Measurements from ENCODE around the gene MIF.

The MIF gene

DNA sequence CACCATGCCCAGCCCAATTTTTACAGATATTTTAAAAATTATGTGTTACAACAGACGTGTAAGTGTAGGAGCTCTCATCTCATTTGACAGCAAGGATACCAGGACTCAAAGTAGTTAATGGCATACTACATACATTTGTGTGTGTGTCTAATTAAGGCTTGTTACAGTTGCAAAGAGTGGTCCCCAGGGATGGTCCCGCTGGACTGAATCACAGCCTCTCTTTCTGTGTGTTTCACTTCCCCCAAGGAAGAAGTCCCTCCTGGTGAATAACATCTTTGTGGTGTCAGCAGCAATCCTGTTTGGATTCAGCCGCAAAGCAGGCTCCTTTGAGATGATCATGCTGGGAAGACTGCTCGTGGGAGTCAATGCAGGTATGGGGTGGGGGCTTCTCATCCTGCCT is 19.3 kb upstream of the MIF start:
- H3K4me3 ChIP-seq (ENCODE audit: low read depth, low read length), result no peak overlapping the region
- no peak for DNase-seq (ENCODE audit: low read depth)

DNA sequence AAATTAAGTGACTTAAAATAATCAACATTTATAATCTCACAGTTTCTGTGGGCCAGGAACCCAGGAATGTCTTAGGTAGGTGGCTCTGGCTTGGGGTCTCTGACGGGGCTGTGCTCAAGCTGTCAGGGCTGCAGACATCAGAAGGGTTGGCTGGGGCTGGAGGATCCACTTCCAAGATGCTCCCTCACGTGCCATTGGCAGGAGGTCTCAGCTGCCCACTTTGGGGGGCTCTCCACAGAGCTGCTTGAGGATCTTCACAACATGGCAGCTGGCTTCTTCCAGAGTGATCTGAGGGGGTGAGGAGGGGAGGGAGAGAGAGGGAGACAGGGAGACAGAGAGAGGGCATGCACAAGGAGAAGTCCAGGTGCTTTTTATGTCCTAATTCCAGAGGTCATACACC is 18.4 kb upstream of the MIF start:
- no peak overlapping the region for H3K4me3 ChIP-seq (ENCODE audit: low read depth, low read length)

DNA sequence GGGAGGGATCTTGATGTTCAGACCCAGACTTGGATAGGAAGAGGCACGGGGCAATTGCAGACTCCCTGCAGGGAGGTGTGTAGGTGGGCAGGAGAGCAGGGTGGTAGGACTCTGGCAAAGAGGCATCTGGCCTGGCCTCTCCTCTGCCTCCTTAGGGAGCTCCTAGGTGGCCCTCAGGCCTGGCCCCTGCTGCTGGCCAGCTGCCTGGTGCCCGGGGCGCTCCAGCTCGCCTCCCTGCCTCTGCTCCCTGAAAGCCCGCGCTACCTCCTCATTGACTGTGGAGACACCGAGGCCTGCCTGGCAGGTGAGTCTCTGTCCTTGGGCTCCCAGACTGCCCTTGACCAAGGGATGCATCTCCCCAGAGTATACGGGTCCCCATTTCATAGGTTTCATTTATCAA is 16.6 kb upstream of the MIF start:
- DNase-seq (ENCODE audit: low read depth), result no peak
- no peak overlapping the region for H3K4me3 ChIP-seq (ENCODE audit: low read depth, low read length)

More for the DNA sequence above, 18.4 kb upstream of the MIF start:
- no peak for DNase-seq (ENCODE audit: low read depth)

DNA sequence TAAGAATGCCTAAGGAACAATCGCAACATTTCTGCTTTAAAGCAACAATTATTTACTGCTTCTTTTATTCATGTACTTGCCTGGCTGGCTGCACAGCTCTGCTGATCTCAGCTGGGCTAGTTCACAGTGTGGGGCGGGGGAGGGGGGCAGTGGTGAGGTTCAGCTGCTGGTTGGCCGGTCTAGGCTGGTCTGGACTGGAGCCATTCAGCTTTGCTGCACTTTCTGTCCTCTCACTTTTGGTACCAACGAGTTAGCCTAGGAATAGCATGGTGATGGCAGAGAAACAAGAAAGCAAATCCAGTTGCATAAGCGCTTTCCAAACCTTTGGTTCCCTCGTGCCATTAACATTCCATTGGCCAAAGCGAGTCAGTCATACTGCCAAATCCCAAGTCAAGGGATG is 16.0 kb upstream of the MIF start:
- no peak overlapping the region for H3K4me3 ChIP-seq (ENCODE audit: low read depth, low read length)
- no peak for DNase-seq (ENCODE audit: low read depth)

DNA sequence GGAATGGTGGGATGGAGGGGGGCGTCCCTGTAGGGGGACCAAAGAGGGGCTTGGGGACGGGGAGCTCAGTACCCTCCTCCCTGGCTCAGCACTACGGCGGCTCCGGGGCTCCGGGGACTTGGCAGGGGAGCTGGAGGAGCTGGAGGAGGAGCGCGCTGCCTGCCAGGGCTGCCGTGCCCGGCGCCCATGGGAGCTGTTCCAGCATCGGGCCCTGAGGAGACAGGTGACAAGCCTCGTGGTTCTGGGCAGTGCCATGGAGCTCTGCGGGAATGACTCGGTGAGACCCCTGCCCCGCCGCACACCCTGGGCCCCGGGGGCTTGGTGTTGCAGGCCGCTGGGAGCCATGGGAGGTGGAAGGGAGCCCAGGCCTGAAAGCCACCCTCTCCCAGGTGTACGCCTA is 11.8 kb upstream of the MIF start:
- DNase-seq (ENCODE audit: low read depth), result no peak
- no peak overlapping the region for H3K4me3 ChIP-seq (ENCODE audit: low read depth, low read length)

DNA sequence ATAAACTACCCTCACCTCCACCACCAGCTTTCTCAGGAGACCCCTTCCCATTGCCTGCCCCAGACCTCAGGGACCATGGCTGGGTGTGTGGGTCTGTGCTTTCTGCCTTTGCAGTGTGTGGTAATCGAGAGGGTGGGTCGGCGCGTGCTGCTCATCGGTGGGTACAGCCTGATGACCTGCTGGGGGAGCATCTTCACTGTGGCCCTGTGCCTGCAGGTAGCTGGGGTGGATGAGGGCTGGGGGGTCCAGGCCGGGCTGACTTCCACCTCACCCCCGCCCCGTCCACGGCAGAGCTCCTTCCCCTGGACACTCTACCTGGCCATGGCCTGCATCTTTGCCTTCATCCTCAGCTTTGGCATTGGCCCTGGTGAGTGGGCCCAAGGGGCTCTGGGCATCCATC is 10.5 kb upstream of the MIF start:
- H3K4me3 ChIP-seq (ENCODE audit: low read depth, low read length), result no peak overlapping the region
- DNase-seq (ENCODE audit: low read depth), result no peak

DNA sequence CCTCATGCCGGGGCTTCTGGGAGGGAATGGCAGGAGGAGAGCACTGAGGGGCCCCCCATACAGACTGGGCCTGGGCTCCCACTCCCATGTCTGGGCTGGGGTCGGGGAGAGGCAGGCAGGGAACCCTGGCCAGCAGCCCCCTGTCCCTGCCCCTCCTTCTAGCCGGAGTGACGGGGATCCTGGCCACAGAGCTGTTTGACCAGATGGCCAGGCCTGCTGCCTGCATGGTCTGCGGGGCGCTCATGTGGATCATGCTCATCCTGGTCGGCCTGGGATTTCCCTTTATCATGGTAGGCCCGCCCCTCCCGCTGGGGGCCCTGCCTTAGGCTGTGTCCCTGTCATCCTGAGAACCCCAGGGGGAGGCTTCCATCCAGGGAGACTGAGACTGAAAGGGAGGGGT is 10.0 kb upstream of the MIF start:
- no peak for DNase-seq (ENCODE audit: low read depth)
- H3K4me3 ChIP-seq (ENCODE audit: low read depth, low read length), result no peak overlapping the region

DNA sequence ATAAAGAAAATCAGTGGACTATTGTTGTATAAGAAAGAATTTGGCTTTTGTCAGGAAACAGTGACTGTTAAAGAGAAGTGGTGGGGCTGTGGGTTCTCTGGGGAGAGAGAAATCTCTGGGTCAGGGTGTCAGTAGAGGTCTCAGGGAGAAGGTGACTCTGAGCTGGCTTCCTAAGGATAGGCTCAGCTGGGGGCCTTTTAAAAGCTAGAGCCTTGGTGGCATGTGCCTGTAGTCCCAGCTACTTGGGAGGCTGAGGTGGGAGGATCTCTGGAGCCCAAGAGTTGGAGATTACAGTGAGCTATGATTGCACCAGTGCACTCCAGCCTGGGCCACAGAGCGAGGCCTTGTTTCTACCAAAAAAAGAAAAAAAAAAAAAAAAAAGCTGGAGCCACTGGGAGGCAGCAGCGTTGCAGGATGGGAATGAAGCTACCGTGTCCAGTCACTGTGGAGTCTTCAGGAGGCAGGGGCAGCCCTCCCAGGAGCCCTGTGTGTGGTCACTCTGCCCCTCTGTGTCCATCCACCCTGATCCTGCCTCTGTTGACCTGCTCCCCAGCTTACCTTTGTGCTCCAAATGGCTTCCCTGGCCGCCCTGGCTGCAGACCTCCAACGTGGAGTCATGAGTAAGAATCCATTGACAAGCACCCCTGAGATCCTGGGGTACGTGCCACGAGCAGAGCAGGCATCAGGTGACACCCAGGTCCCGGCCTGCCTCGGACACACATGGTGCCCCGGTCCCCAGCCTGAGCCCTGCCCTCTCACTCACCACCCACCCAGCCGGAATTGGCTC is 5.4 kb upstream of the MIF start:
- DNase-seq (ENCODE audit: low read depth), result no peak
- no peak overlapping the region for H3K4me3 ChIP-seq (ENCODE audit: low read depth, low read length)

DNA sequence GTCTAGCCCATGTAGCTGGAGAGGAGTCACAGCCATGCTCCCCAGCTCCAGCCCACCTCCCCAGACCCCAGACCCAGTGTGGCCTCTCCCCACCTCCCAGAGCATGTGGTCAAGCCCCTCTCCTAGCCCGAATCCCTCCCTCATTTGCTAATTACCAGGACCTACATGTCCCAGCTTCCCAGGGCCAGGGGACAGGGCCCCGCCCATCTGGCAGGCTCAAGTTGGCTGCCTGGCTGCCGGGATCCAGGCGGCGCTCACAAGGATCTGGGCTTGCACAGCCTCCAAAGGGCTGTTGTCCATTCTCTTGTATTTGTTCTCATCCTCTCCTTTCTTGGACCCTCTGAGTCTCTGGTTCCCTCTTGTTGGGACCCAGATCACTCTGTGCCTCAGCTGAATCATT is 4.6 kb upstream of the MIF start:
- no peak for DNase-seq (ENCODE audit: low read depth)

DNA sequence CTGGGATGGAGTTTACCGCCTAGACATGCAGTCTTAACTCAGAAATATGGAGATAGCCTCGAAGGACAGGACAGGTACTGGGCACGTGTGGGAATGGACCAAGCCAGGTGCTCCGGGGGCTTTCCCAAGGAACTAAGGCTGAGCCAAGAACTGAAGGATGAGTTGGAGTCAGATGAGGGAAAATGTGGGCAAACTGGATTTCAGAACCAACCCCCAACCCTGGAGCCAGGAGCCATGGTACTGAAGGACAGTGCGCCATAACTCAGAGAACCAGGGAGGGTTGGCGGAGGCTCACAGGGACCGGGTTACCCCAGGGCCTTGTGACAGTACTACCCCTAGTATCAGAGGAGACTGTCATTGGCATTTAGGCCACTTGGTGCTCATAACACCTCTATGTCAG is 2.5 kb upstream of the MIF start:
- H3K4me3 ChIP-seq (ENCODE audit: low read depth, low read length), result no peak overlapping the region
- no peak for DNase-seq (ENCODE audit: low read depth)

More for the DNA sequence above, 4.6 kb upstream of the MIF start:
- H3K4me3 ChIP-seq (ENCODE audit: low read depth, low read length), result no peak overlapping the region

DNA sequence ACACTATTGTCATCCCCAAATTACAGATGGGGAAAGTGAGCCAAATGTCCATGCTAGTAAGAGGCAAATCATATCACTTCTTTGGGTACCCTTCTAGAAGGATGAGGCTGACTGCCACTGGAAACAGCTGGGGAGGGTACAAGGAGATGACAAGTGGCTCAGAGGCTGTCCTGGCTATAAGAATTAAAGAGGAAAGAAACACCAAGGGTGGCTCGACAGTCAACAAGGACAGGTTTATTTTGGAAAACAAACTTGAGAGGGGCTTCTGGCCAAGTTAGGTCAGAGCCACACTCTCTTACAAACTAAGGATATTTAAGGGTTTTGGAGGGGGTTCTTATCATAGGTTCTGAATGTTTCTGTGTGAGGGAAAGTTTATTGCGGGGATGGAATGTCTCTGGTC is 2.1 kb upstream of the MIF start:
- DNase-seq (ENCODE audit: low read depth), result no peak
- no peak overlapping the region for H3K4me3 ChIP-seq (ENCODE audit: low read depth, low read length)

DNA sequence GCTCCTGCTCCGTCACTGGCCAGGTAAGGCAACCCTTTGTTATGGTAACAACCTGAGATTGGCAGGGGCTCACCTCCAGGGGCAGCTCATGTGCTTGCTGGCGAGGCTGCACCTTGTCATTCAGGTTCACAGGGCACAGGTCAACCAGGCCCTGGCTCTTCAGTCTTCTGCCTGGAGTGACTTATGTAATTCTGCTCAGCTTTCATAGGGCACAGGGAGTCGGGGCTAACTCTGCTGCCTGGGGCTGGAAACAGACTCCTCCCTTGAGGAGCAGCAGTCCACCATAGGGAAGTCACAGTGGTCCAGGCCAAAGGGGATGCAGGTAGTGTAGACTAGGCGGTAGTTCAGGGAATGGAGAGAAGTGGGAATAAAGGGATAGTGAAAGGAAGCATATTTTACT is 1.5 kb upstream of the MIF start:
- H3K4me3 ChIP-seq (ENCODE audit: low read depth, low read length), result no peak overlapping the region
- no peak for DNase-seq (ENCODE audit: low read depth)

DNA sequence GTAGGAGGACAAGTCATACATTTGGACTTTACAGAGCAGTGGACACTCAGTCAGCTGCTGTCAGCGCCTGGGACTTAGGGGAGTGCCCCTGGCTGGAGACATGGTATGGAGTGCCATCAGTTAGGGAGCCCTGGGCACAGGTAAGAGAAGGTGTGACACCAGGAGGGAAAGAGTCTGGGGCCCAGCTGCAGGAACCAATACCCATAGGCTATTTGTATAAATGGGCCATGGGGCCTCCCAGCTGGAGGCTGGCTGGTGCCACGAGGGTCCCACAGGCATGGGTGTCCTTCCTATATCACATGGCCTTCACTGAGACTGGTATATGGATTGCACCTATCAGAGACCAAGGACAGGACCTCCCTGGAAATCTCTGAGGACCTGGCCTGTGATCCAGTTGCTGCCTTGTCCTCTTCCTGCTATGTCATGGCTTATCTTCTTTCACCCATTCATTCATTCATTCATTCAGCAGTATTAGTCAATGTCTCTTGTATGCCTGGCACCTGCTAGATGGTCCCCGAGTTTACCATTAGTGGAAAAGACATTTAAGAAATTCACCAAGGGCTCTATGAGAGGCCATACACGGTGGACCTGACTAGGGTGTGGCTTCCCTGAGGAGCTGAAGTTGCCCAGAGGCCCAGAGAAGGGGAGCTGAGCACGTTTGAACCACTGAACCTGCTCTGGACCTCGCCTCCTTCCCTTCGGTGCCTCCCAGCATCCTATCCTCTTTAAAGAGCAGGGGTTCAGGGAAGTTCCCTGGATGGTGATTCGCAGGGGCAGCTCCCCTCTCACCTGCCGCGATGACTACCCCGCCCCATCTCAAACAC is 850 bp upstream of the MIF start:
- H3K4me3 ChIP-seq (ENCODE audit: low read depth, low read length), result peak overlapping the region; percentile 75

DNA sequence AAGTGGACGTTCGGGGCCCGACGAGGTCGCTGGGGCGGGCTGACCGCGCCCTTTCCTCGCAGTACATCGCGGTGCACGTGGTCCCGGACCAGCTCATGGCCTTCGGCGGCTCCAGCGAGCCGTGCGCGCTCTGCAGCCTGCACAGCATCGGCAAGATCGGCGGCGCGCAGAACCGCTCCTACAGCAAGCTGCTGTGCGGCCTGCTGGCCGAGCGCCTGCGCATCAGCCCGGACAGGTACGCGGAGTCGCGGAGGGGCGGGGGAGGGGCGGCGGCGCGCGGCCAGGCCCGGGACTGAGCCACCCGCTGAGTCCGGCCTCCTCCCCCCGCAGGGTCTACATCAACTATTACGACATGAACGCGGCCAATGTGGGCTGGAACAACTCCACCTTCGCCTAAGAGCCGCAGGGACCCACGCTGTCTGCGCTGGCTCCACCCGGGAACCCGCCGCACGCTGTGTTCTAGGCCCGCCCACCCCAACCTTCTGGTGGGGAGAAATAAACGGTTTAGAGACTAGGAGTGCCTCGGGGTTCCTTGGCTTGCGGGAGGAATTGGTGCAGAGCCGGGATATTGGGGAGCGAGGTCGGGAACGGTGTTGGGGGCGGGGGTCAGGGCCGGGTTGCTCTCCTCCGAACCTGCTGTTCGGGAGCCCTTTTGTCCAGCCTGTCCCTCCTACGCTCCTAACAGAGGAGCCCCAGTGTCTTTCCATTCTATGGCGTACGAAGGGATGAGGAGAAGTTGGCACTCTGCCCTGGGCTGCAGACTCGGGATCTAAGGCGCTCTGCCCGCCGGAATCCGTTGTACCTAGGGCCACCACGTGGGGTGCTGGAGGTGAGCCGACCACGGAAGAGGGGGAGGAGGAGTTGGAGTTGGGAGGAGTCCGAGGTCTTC is 771 bp downstream of the MIF start:
- H3K4me3 ChIP-seq (ENCODE audit: low read depth, low read length), result peak overlapping the region; percentile 75
- peak; percentile 66 for DNase-seq (ENCODE audit: low read depth)

More for the DNA sequence above, 850 bp upstream of the MIF start:
- DNase-seq (ENCODE audit: low read depth), result no peak

DNA sequence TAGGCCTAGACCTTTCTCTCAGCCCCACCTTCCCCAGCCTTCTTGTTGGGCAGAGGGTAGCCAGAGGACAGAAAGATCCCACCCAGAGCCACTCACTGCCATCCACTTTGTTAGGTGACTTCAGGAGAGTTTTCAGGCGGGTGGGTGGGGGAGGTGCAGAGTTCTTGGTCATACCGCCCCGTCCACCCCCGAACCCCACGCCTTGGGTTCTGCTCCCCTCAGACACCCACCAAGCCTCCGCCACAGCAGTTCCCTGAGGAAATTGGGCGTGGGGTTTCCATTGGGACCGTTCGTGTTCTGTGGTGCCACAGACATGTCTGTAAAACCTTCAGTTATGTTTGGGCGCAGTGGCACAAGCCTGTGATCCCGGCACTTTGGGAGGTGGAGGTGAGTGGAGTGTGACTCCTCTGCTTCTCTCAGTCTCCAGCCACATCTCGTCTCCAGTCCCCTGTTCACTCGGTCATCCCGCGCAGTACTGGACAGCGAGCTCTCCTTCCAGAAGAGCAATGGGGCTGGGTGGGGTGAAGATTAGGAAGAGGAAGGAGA is 1.5 kb downstream of the MIF start:
- no peak for DNase-seq (ENCODE audit: low read depth)
- H3K4me3 ChIP-seq (ENCODE audit: low read depth, low read length), result peak overlapping the region; percentile 75

DNA sequence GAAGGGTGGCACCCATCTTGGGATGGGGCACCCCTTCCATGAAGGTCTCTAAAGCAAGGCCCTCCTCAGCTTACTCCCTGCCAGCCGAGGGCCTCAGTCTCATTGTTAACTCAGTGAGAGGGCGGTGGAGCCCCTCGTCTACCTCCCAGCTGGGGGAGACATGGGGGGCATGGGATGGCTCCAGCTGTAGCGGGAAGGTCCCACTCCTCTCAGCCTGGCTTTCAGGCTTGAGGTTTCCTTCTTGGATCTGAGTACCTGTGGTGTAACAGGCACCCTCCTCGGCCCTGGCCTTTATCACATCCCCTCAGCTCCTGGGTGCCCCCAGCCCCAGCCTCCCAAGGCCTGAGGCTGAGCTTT is 2.0 kb downstream of the MIF start:
- H3K4me3 ChIP-seq (ENCODE audit: low read depth, low read length), result peak overlapping the region; percentile 75
- no peak for DNase-seq (ENCODE audit: low read depth)

DNA sequence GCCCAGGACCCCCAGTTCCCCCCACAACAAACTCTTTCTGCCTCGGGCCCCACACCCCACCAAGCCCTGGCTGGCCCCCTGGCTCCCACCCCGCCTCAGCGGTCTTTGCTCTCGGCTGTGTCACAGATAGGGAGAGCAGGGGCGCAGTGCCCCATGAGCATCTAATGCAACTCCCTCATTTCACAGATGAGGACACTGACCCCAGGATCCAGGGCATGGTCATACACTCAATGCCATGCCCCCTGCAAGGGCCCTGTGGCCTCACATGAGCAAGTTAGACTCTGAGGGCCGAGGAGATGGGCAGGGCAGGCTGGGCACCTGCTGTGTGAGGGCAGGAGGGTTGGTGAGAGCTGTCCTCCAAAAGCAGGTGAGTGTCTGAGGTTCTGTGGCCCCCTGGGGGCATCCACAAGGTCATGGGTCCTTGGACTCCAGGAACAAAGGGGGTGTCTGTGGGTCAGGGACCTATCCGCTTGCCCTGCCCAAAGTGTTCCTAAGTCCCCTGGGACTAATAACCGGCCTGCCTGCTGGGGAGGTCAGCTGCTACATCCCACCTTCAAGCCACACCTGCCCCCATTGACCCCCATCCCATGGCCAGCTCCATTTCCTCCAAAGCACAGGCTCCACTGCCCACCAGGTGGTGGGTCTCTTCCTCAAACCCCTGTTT is 2.5 kb downstream of the MIF start:
- H3K4me3 ChIP-seq (ENCODE audit: low read depth, low read length), result no peak overlapping the region
- DNase-seq (ENCODE audit: low read depth), result no peak

DNA sequence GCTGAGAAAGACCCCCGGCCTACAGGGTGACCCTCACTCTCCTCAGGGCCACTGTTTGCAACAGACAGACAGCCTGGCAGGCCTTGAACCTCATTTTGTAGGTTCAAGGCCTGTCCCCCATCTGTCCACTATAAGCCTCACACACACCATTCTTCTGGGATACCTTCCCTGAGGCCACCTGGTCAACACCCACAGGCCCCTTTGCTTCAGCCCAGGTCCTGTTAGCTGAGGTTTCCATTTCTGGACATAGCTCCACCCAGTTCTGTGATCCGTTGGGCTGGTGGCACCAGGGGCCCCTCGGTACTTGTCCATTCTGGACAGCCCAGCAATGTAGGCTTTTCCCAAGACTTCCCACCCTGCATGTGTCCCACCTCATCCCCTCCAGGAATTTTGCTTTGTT is 3.1 kb downstream of the MIF start:
- H3K4me3 ChIP-seq (ENCODE audit: low read depth, low read length), result no peak overlapping the region
- no peak for DNase-seq (ENCODE audit: low read depth)
